Prostate gland (tissue), 2 donors: Measurements from ENCODE around the gene AMACR. TPM values are rescaled to one million over a fixed set of nuclear protein-coding genes. Genes with fewer than 3 reads are reported as not detected.

ENCODE experiments used
- DNase-seq: peaks from one replicate; pipeline ENCODE4 v3.0.0-alpha.2; 2019; ENCODE audit warnings: low spot score
- H3K27ac ChIP-seq, 2 donors: fragments of 200-600 bp; sonication (generic); 2 replicates each; pipeline ENCODE4 v1.5.1; 2017 to 2019
- H3K27me3 ChIP-seq: fragments of 200-600 bp; sonication (generic); replicated peaks from 2 replicates; pipeline ENCODE4 v1.5.1; 2019; ENCODE audit not compliant: insufficient read depth
- H3K36me3 ChIP-seq, 2 donors: fragments of 200-600 bp; sonication (generic); 1 replicate in 1 of 2; 2 replicates in 1 of 2; pipeline versions ENCODE4 v1.5.1 to v1.8.1; 2017 to 2019
- H3K4me1 ChIP-seq: fragments of 200-600 bp; sonication (generic); replicated peaks from 2 replicates; pipeline ENCODE4 v1.5.1; 2019
- H3K4me3 ChIP-seq, 2 donors: fragments of 200-600 bp; sonication (generic); 2 replicates each; pipeline ENCODE4 v1.5.1; 2017 to 2019
- H3K9me3 ChIP-seq: fragments of 200-600 bp; sonication (generic); 2 replicates; pipeline ENCODE4 v1.5.1; 2017
- CTCF ChIP-seq, 4 experiments: fragments of 200-600 bp in 2 of 4; fragments of 450-650 bp in 2 of 4; sonication (generic) in 2 of 4; IDR thresholded peaks; 1 replicate in 3 of 4; 2 replicates in 1 of 4; pipeline ENCODE4 v1.5.1; 2016 to 2019; ENCODE audit warnings: antibody characterized with exemption in 4 of 4, mild to moderate bottlenecking in 2 of 4, moderate library complexity in 2 of 4
- POLR2A ChIP-seq: fragments of 450-650 bp; IDR thresholded peaks from one replicate; pipeline ENCODE4 v1.6.1; 2016; ENCODE audit warnings: antibody characterized with exemption, mild to moderate bottlenecking
- POLR2AphosphoS5 ChIP-seq: sonication (generic); formaldehyde crosslinking; IDR thresholded peaks from one replicate; pipeline ENCODE4 v1.6.1; 2017; ENCODE audit warnings: antibody characterized with exemption
- WGBS: methylation state at CpG from one replicate; pipeline ENCODE4 v1.1.5; 2018; 5-methylcytosine and 5-hydroxymethylcytosine counted together
- intact Hi-C: fragments of 100-400 bp; cut with DNase I; formaldehyde crosslinking; loops from one replicate; pipeline ENCODE4 v1.14.2; 2022
- total RNA-seq, 2 donors: library from RNA; depleted of rRNA; stranded (reverse); fragments of >200 nt; gene quantifications; one replicate each; pipeline ENCODE4 v1.1.0, GENCODE V29; 2016

The AMACR gene
- total RNA-seq, 2 donors from 2014 or later, result 14.8 to 21.8 TPM

- no peaks in the 10 kb centered on the region for H3K27me3 ChIP-seq
- no peak overlapping the region for H3K27ac ChIP-seq
- TF ChIP-seq CTCF (IDR thresholded peaks at IDR 0.05) (no peak), POLR2A (no peak), POLR2AphosphoS5 (no peak)
- H3K36me3 ChIP-seq, result no peaks in the 10 kb centered on the region
- no peak overlapping the region for H3K4me3 ChIP-seq
- H3K9me3 ChIP-seq, result no peaks in the 10 kb centered on the region
- DNase-seq, result no peak
- H3K4me1 ChIP-seq, result no peaks in the 10 kb centered on the region
- WGBS, result 68% methylated on average over 1 of the region's 1 CpG
- intact Hi-C loops, result no loop called here
Measured at GRCh38 chr5:34041247-34041972, 33.6 kb upstream of the AMACR start.

- DNase-seq, result no peak
- H3K4me1 ChIP-seq, result no peaks in the 10 kb centered on the region
- 47% methylated on average over 3 of the region's 3 CpGs for WGBS
Measured at GRCh38 chr5:34040472-34040871, 32.6 kb upstream of the AMACR start.

GRCh38 chr5:34039398-34040157 lies 31.7 kb upstream of the AMACR start:
- DNase-seq, result no peak
- TF ChIP-seq POLR2A, result no peak
- TF ChIP-seq CTCF (IDR thresholded peaks at IDR 0.05), result no peak
- no peak for TF ChIP-seq POLR2AphosphoS5
- no peaks in the 10 kb centered on the region for H3K9me3 ChIP-seq
- no peaks in the 10 kb centered on the region for H3K4me1 ChIP-seq
- no peak overlapping the region for H3K27ac ChIP-seq
- intact Hi-C loops, result no loop called here
- 93% methylated on average over 10 of the region's 10 CpGs for WGBS
- no peak overlapping the region for H3K4me3 ChIP-seq
- H3K27me3 ChIP-seq, result no peaks in the 10 kb centered on the region
- H3K36me3 ChIP-seq, result no peaks in the 10 kb centered on the region

More at GRCh38 chr5:34040472-34040871, 32.6 kb upstream of the AMACR start:
- no peaks in the 10 kb centered on the region for H3K27me3 ChIP-seq
- H3K9me3 ChIP-seq, result no peaks in the 10 kb centered on the region
- intact Hi-C loops, result no loop called here
- H3K36me3 ChIP-seq, result no peaks in the 10 kb centered on the region
- H3K27ac ChIP-seq, result no peak overlapping the region
- TF ChIP-seq POLR2AphosphoS5 (no peak), CTCF (IDR thresholded peaks at IDR 0.05) (no peak), POLR2A (no peak)
- no peak overlapping the region for H3K4me3 ChIP-seq

- no peak for TF ChIP-seq CTCF (IDR thresholded peaks at IDR 0.05)
- no peak for TF ChIP-seq POLR2AphosphoS5
- TF ChIP-seq POLR2A, result no peak
- intact Hi-C loops, result no loop called here
Measured at GRCh38 chr5:34038838-34039237, 31.0 kb upstream of the AMACR start.

More at GRCh38 chr5:34038838-34039237, 31.0 kb upstream of the AMACR start:
- H3K4me3 ChIP-seq, result no peak overlapping the region
- H3K36me3 ChIP-seq, result no peaks in the 10 kb centered on the region
- no peak overlapping the region for H3K27ac ChIP-seq
- no peak for DNase-seq
- no peaks in the 10 kb centered on the region for H3K4me1 ChIP-seq
- WGBS, result 92% methylated on average over 4 of the region's 4 CpGs
- no peaks in the 10 kb centered on the region for H3K27me3 ChIP-seq
- no peaks in the 10 kb centered on the region for H3K9me3 ChIP-seq
